Fibroblast of skin of abdomen (primary cell): ENCODE results near the gene IZUMO4.
"Not testable (repeated sequence)": the region's sequence is repeated elsewhere in the genome, so short reads cannot be mapped to it uniquely, and the experiment has no call there.

Source experiments
- DNase-seq: peaks from one replicate; pipeline ENCODE4 v3.0.0-alpha.2; 2013

The IZUMO4 gene

GRCh38 chr19:2129022-2129421 is 32.3 kb downstream of the IZUMO4 start:
- no peak for DNase-seq

GRCh38 chr19:2129486-2129885 is 32.8 kb downstream of the IZUMO4 start:
- no peak for DNase-seq

- DNase-seq: no peak
These were observed 33.4 kb downstream of the IZUMO4 start for GRCh38 chr19:2129892-2130770.

- not testable (repeated sequence) for DNase-seq
These were observed 34.6 kb downstream of the IZUMO4 start for GRCh38 chr19:2131012-2131975.

- no peak for DNase-seq
These were observed 35.5 kb downstream of the IZUMO4 start for GRCh38 chr19:2132191-2132590.

- DNase-seq: no peak
These were observed 36.2 kb downstream of the IZUMO4 start for GRCh38 chr19:2132731-2133490.

- no peak for DNase-seq
These were observed 39.0 kb downstream of the IZUMO4 start for GRCh38 chr19:2135474-2136402.

- DNase-seq: no peak
These were observed 40.1 kb downstream of the IZUMO4 start for GRCh38 chr19:2136796-2137195.

- DNase-seq: no peak
These were observed 41.5 kb downstream of the IZUMO4 start for GRCh38 chr19:2138061-2138728.

- no peak for DNase-seq
These were observed 42.8 kb downstream of the IZUMO4 start for GRCh38 chr19:2139385-2140137.

GRCh38 chr19:2140138-2140569 is 43.4 kb downstream of the IZUMO4 start:
- DNase-seq: no peak

- no peak for DNase-seq
These were observed 45.6 kb downstream of the IZUMO4 start for GRCh38 chr19:2142173-2142829.

- DNase-seq: no peak
These were observed 47.5 kb downstream of the IZUMO4 start for GRCh38 chr19:2144190-2144589.

GRCh38 chr19:2145831-2146241 is 49.1 kb downstream of the IZUMO4 start:
- DNase-seq: no peak

GRCh38 chr19:2148482-2149135 is 51.9 kb downstream of the IZUMO4 start:
- no peak for DNase-seq
